ENCODE results near the gene ZBED1.
"Not testable (repeated sequence)": the region's sequence is repeated elsewhere in the genome, so short reads cannot be mapped to it uniquely, and the experiment has no call there.

GRCh38 chrX:2471126-2471525, 29.6 kb downstream of the ZBED1 start:
- TF ChIP-seq CTCF (conservative IDR thresholded peaks at IDR 0.05; ENCODE audit: low read depth in 2 of 2); EZH2phosphoT487 (IDR thresholded peaks at IDR 0.05; ENCODE audit: unreplicated experiment); CREB1 (CRISPR knock-in tag; IDR thresholded peaks at IDR 0.05; ENCODE audit: low read depth); REST (IDR thresholded peaks at IDR 0.05; ENCODE audit: unreplicated experiment); ZNF114 (CRISPR knock-in tag; IDR thresholded peaks at IDR 0.05); EZH2 (IDR thresholded peaks at IDR 0.05; ENCODE audit: low read depth, unreplicated experiment); POLR2AphosphoS5 (IDR thresholded peaks at IDR 0.05; ENCODE audit: low read depth); ETS1 (IDR thresholded peaks at IDR 0.05); JUNB (IDR thresholded peaks at IDR 0.05; ENCODE audit: unreplicated experiment); NANOG (IDR thresholded peaks at IDR 0.05; ENCODE audit: borderline replicate concordance); ZNF331 (CRISPR knock-in tag; IDR thresholded peaks at IDR 0.05; ENCODE audit: low read depth): not testable (repeated sequence)

All from GM23338 (cell line).